Activated CD8-positive, alpha-beta T cell treated with anti-CD3 and anti-CD28 coated beads for 36 hours (primary cell): ENCODE results near the gene NAGLU. TPM values are rescaled to one million over a fixed set of nuclear protein-coding genes. Genes with fewer than 3 reads are reported as not detected.

Source experiments
- ATAC-seq: fragments of 200-7000 bp; cut with Tn5 transposase; one replicate; pipeline ENCODE4 v1.10.0; 2021; ENCODE audit warnings: mild to moderate bottlenecking, moderate library complexity
- CTCF ChIA-PET: fragments of 350-600 bp; sonication (Branson Sonifier 250); formaldehyde crosslinking; loops from one replicate; lab custom pipeline; 2021; ENCODE audit warnings: antibody characterized with exemption; lab: Charles Lee
- POLR2A ChIA-PET: fragments of 350-600 bp; sonication (Branson Sonifier 250); formaldehyde crosslinking; loops from one replicate; lab custom pipeline; 2021; ENCODE audit warnings: antibody characterized with exemption; lab: Charles Lee
- DNase-seq: peaks from one replicate; pipeline ENCODE4 v3.0.0-alpha.2; 2020
- H3K27ac Mint-ChIP-seq: one replicate; pipeline ENCODE4 v1.8.0; 2021; ENCODE audit warnings: mild to moderate bottlenecking, mixed read lengths
- H3K27me3 Mint-ChIP-seq: one replicate; pipeline ENCODE4 v1.8.0; 2021; ENCODE audit warnings: mixed read lengths
- H3K36me3 Mint-ChIP-seq: one replicate; pipeline ENCODE4 v1.8.0; 2021; ENCODE audit warnings: low read depth, mixed read lengths
- H3K4me1 Mint-ChIP-seq: one replicate; pipeline ENCODE4 v1.8.0; 2021; ENCODE audit warnings: low read depth, mixed read lengths
- H3K4me3 Mint-ChIP-seq: one replicate; pipeline ENCODE4 v1.8.0; 2021; ENCODE audit warnings: mild to moderate bottlenecking, moderate library complexity, mixed read lengths
- H3K9me3 Mint-ChIP-seq: one replicate; pipeline ENCODE4 v1.8.0; 2021; ENCODE audit warnings: mixed read lengths
- intact Hi-C: fragments of 100-400 bp; cut with micrococcal nuclease; formaldehyde crosslinking; loops from one replicate; pipeline ENCODE4 v1.10.0; 2022
- total RNA-seq, 2 experiments: library from RNA; stranded (reverse); gene quantifications; one replicate each; pipeline ENCODE4 v1.2.3, GENCODE V29; 2021
- TF ChIP-seq, protein P1 (sequence below): fragments of 200-600 bp; IDR thresholded peaks from one replicate; pipeline ENCODE4 v1.8.0; 2022; ENCODE audit warnings: antibody characterized with exemption, mild to moderate bottlenecking

NAGLU gene
- total RNA-seq, 2 experiments from 2014 or later = 10.8 to 11.4 TPM

DNA sequence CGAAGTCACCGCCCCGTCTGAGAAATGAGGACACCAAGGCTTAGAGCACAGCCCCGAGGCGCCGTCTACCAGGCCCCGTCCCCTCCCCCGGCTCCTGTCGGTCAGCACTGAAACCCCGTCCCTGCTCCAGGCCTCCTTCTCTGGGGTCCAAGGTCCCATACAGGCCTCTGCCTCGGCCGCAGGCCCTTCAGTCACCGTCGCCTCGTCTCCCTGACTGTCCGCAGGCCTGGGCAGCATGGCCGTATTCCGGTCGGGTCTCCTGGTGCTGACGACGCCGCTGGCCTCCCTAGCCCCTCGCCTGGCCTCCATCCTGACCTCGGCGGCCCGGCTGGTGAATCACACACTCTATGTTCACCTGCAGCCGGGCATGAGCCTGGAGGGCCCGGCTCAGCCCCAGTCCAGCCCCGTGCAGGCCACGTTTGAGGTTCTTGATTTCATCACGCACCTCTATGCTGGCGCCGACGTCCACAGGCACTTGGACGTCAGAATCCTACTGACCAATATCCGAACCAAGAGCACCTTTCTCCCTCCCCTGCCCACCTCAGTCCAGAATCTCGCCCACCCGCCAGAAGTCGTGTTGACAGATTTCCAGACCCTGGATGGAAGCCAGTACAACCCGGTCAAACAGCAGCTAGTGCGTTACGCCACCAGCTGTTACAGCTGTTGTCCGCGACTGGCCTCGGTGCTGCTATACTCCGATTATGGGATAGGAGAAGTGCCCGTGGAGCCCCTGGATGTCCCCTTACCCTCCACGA, 26.5 kb downstream of the NAGLU start:
- CTCF ChIA-PET = interaction anchor here (1.0 to 7.5 kb wide), 2 partner anchors 14 to 45 kb away, joined by 3 to 70 read pairs; partner anchors contain the start of gene PSMC3IP
- H3K27me3 Mint-ChIP-seq = no peaks in the 10 kb centered on the region
- H3K9me3 Mint-ChIP-seq = no peaks in the 10 kb centered on the region
- TF ChIP-seq, protein P1, sequence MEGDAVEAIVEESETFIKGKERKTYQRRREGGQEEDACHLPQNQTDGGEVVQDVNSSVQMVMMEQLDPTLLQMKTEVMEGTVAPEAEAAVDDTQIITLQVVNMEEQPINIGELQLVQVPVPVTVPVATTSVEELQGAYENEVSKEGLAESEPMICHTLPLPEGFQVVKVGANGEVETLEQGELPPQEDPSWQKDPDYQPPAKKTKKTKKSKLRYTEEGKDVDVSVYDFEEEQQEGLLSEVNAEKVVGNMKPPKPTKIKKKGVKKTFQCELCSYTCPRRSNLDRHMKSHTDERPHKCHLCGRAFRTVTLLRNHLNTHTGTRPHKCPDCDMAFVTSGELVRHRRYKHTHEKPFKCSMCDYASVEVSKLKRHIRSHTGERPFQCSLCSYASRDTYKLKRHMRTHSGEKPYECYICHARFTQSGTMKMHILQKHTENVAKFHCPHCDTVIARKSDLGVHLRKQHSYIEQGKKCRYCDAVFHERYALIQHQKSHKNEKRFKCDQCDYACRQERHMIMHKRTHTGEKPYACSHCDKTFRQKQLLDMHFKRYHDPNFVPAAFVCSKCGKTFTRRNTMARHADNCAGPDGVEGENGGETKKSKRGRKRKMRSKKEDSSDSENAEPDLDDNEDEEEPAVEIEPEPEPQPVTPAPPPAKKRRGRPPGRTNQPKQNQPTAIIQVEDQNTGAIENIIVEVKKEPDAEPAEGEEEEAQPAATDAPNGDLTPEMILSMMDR = no peak
- intact Hi-C loops = no loop called here
- H3K4me1 Mint-ChIP-seq = peaks cover 35% of the 10 kb centered on the region
- ATAC-seq (peak; percentile 18), DNase-seq (peak; percentile 30)
- peak overlapping the region; percentile 88 for H3K4me3 Mint-ChIP-seq
- peak overlapping the region; percentile 90 for H3K27ac Mint-ChIP-seq
- H3K36me3 Mint-ChIP-seq = peaks cover 30% of the 10 kb centered on the region
- POLR2A ChIA-PET = interaction anchor here (0.5 to 7.8 kb wide), 4 partner anchors 15 to 437 kb away, joined by 3 to 61 read pairs (median 3); partner anchors contain the start of gene PSMC3IP

DNA sequence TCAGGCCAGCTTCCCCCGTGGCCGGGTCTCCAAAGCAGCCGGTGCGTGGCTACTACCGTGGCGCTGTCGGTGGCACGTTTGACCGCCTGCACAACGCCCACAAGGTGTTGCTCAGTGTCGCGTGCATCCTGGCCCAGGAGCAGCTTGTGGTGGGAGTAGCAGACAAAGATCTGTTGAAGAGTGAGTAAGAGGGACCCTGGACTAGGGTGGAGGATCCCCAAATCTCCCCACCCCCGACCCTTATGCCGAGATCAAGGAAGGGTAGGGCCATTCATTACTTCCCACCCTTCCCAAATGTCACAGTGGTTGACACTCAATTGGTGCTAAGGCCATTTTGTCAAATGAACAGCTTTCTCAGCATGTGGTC, 27.1 kb downstream of the NAGLU start:
- ChIA-PET POLR2A (interaction anchor here (1.0 to 7.8 kb wide), 3 partner anchors 14 to 229 kb away, joined by 3 to 61 read pairs (median 3); partner anchors contain the start of gene PSMC3IP), CTCF (interaction anchor here (1.0 to 7.5 kb wide), 2 partner anchors 14 to 45 kb away, joined by 3 to 70 read pairs; partner anchors contain the start of gene PSMC3IP)
- Mint-ChIP-seq H3K4me3 (peak overlapping the region; percentile 88), H3K9me3 (no peaks in the 10 kb centered on the region), H3K4me1 (peaks cover 39% of the 10 kb centered on the region), H3K27me3 (no peaks in the 10 kb centered on the region), H3K27ac (peak overlapping the region; percentile 90), H3K36me3 (peaks cover 33% of the 10 kb centered on the region)
- ATAC-seq = no peak
- TF ChIP-seq, protein P1 = no peak
- DNase-seq = no peak
- intact Hi-C loops = no loop called here

DNA sequence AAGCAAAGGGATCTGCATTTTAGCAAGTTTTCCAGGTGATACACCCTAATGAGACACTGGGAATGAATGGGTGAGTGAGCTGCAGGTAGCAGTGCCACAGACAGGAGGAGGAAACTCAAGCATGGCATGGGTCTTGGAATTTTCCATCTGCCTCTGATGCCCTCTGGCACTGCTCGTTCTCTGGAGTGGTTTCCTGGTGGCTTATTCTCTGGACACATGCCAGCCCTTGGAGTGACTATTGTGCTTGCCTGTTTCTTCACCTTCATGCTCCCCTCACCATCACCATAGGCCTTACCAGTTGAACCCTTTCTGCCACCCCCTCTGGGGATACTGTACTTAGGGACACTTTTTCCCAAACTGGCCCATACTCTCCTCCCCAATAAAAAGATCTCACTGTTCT, 27.5 kb downstream of the NAGLU start:
- H3K4me1 Mint-ChIP-seq = peaks cover 42% of the 10 kb centered on the region
- CTCF ChIA-PET = interaction anchor here (1.0 to 7.5 kb wide), 2 partner anchors 13 to 46 kb away, joined by 3 to 70 read pairs; partner anchors contain the start of gene PSMC3IP
- H3K9me3 Mint-ChIP-seq = no peaks in the 10 kb centered on the region
- peak overlapping the region; percentile 88 for H3K4me3 Mint-ChIP-seq
- ATAC-seq (no peak), DNase-seq (no peak)
- TF ChIP-seq, protein P1 = no peak
- intact Hi-C loops = no loop called here
- peaks cover 34% of the 10 kb centered on the region for H3K36me3 Mint-ChIP-seq
- POLR2A ChIA-PET = interaction anchor here (1.0 to 7.8 kb wide), 3 partner anchors 14 to 228 kb away, joined by 3 to 61 read pairs (median 3); partner anchors contain the start of gene PSMC3IP
- H3K27me3 Mint-ChIP-seq = no peaks in the 10 kb centered on the region
- H3K27ac Mint-ChIP-seq = peak overlapping the region; percentile 90

DNA sequence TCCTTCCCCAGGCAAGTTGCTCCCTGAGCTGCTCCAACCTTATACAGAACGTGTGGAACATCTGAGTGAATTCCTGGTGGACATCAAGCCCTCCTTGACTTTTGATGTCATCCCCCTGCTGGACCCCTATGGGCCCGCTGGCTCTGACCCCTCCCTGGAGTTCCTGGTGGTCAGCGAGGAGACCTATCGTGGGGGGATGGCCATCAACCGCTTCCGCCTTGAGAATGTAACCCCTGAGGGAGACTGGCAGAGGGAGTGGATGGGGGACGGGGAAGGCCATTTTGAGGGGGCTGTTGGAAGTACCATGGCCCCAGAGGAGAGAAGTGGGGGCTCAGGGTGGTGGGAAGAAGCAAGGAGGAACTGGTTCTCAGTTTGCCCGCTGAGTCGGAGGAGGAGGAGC, 27.9 kb downstream of the NAGLU start:
- CTCF ChIA-PET = interaction anchor here (1.0 to 7.5 kb wide), 2 partner anchors 9 to 13 kb away, joined by 3 to 70 read pairs; partner anchors contain the start of gene PSMC3IP
- Mint-ChIP-seq H3K27ac (peak overlapping the region; percentile 90), H3K36me3 (peaks cover 38% of the 10 kb centered on the region), H3K27me3 (no peaks in the 10 kb centered on the region), H3K4me3 (peak overlapping the region; percentile 88), H3K4me1 (peaks cover 46% of the 10 kb centered on the region), H3K9me3 (no peaks in the 10 kb centered on the region)
- POLR2A ChIA-PET = interaction anchor here (1.0 to 7.8 kb wide), 2 partner anchors 13 to 228 kb away, joined by 3 to 61 read pairs; partner anchors contain the start of gene PSMC3IP
- TF ChIP-seq, protein P1 = no peak
- DNase-seq (no peak), ATAC-seq (no peak)
- intact Hi-C loops = no loop called here
